NCI-H2107 (cell line): ENCODE results near the gene CTR9.

Source experiments
- DNase-seq: peaks from one replicate; lab custom pipeline; 2025; lab: John Stamatoyannopoulos, UW

CTR9 gene

DNA sequence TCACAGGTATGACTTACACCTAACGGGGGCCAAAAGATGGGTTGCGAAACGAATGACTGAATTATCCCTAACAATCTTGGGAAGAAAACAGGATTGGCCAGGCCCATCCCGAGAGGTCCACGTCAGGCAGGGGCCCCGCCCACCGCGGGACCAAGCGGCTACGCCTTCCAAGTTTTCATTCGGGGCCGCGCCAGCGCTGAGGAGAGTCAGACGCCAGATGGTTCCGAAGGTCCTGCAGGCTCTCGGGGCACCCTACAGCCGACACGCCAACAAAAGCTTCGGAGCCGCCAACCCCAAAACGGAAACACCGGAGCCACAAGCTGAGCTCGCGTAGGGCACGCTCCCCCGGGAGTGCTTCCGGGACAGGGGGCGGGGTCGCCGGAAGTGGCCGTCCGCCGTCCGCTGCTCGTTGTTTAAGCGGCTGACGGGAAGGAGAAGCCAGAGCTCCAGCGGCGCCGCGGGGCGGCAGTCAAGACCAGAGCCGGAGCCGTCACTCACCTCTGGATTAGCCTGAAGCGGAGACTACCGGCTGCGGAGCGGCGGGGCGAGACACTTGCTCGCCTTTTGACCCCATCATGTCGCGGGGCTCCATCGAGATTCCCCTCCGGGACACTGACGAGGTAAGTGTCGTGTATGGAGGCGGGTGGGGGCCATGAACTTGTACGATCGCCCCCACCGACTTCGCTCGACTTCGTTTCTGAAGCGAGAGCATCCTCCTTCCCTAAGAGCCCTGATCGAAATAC, at the start of gene CTR9:
CTR9 (plus strand) TSS at position 409 of the 743 bp plus-strand sequence; CDS start at position 576, 167 bp downstream.
- DNase-seq, result peak; percentile 71

- DNase-seq, result no peak
Observed at GRCh38 chr11:10701982-10702381, 49.1 kb upstream of the CTR9 start.

- no peak for DNase-seq
Observed at GRCh38 chr11:10708131-10708530, 42.9 kb upstream of the CTR9 start.

DNA sequence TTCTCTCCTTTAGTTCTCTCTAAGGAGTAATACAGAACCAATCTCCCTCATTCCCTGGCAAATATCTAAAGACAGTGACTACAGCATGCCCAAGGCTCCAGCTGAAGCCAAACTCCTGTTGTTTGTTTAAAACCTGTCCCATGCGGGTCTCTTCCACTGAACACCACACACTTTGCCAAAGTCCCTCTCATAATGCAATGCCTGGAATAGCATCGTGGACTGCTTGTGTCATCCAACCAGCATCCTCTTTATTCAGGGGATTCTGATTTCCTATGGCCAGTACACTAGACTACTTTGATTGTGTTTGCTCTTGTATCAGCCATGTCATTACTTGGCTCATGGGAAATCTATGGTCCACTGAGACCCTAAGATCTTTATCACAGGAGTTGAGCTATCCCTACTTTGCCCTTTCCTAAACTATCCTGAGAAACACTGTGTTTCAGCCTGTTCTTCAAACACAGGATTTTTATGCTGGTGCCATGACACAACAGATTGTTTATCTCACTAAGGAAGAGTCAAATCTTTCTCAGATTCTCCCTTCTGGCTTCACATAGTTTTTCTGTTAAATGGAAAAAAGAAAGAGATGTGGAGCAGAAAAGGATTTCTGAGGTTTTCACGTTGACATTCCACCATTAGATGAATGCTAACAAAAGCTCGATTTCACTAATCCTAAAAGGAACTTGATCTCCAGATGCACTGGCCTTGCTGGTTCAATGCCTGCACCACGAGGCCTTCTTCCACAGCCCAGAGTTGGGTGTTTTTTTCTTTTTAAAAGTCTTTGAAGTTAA, 41.6 kb upstream of the CTR9 start:
- DNase-seq, result no peak

GRCh38 chr11:10715571-10715970, 35.5 kb upstream of the CTR9 start:
- DNase-seq, result no peak

GRCh38 chr11:10716122-10716521, 34.9 kb upstream of the CTR9 start:
- DNase-seq, result no peak

GRCh38 chr11:10716543-10717259, 34.3 kb upstream of the CTR9 start:
- no peak for DNase-seq

DNA sequence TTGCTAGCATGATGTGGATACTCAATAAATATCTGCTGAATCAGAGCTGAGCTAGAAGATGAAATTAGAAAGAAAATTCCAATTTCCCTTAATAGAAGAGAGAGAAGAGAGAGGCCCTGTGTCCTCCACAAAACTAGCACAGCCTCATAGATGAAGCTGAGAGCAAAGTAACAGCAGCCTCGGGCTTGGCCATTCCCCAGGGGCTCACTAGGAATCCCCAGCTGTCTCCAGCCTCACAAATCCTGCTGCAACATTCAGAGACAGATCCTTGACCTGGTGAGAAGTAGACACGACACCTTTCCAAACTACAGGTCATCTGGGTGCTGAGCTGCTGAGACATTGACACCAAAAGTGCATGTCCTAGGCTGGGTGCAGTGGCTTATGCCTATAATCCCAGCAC, 31.4 kb upstream of the CTR9 start:
- DNase-seq, result no peak

GRCh38 chr11:10720881-10721376, 30.1 kb upstream of the CTR9 start:
- DNase-seq, result no peak

- no peak for DNase-seq
Observed at GRCh38 chr11:10722307-10722706, 28.7 kb upstream of the CTR9 start.

GRCh38 chr11:10725114-10725906, 25.7 kb upstream of the CTR9 start:
- DNase-seq, result no peak

GRCh38 chr11:10725907-10726253, 25.2 kb upstream of the CTR9 start:
- DNase-seq, result no peak

DNA sequence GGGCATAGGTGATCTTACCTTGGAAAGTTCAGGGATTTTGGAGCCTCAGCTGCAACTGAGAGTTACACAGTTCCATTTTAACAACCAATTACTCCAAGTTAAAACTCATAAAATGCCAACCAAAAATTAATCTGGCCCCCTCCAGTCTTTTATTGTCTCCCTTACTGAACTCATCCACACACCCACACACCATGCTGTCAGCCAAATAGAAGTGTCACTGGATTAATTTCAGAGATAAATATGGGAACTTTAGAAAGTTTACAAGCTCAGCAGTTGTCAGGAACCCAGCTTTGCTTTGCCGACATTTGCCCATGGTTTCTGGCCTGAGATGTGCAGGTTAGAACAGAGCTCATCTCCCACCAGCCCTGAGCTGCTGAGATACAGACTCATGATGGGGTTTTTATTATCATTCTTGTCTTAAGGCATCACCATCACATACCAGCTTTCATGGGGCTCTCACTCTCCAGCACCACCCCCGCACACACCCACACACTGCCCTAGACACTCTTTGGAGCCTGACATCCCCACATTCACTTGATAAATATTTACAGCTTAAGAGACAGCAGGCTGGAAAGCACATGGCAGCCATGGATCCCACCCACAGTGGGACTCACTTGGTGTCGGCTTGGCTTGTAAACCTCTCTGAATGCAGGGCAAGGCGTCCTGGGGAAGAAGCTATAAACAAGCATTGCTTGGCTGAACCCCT, 23.7 kb upstream of the CTR9 start:
- no peak for DNase-seq

DNA sequence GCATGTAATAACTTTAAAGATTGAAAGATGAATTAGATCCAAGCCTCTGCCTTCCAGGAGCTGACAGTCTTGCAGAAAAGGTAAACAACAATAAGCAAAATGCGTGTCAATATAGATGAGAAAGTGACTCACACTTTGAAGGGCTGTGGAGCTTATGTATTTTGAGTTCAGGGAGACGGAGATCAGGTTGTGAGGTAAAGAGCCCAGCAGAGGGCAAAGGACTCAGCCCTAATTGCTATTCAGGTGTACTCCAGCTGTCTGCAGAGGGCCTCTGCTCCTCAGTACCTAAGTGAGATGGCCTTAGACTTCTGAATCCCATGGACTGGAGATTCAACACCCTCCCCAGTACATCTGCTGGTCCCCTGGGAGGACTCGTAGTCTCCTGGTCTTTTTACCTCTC, 22.9 kb upstream of the CTR9 start:
- DNase-seq, result no peak

- DNase-seq, result no peak
Observed at GRCh38 chr11:10728789-10729472, 22.1 kb upstream of the CTR9 start.

GRCh38 chr11:10730151-10730550, 20.9 kb upstream of the CTR9 start:
- no peak for DNase-seq

DNA sequence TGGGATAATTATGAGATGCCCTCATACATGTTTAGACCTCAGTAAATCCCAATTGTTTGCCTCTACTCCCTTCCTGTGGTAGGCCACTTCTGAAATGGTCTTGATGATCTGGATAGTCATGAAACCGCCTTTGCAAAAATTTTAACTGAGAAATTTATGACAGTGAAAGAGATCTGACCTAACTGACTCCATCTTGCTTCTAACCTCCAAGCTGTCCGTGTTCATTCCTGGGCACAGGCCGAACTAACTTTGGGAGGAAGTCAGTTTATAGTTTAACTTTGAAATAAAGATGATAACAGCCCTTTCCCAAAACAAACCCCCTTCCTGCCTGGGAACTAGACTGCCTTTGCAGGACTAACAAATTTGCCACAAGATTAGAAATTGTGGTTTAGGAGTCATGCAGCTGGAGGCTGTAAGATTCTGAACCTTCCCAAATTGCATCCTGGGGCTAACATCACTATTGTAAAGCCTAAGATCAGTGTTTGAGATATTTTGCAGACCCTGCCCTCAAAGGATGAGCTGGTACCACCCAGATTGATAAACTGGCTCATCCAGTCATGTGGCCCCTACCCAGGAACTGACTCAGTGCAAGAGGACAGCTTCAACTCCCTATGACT, 19.9 kb upstream of the CTR9 start:
- no peak for DNase-seq

DNA sequence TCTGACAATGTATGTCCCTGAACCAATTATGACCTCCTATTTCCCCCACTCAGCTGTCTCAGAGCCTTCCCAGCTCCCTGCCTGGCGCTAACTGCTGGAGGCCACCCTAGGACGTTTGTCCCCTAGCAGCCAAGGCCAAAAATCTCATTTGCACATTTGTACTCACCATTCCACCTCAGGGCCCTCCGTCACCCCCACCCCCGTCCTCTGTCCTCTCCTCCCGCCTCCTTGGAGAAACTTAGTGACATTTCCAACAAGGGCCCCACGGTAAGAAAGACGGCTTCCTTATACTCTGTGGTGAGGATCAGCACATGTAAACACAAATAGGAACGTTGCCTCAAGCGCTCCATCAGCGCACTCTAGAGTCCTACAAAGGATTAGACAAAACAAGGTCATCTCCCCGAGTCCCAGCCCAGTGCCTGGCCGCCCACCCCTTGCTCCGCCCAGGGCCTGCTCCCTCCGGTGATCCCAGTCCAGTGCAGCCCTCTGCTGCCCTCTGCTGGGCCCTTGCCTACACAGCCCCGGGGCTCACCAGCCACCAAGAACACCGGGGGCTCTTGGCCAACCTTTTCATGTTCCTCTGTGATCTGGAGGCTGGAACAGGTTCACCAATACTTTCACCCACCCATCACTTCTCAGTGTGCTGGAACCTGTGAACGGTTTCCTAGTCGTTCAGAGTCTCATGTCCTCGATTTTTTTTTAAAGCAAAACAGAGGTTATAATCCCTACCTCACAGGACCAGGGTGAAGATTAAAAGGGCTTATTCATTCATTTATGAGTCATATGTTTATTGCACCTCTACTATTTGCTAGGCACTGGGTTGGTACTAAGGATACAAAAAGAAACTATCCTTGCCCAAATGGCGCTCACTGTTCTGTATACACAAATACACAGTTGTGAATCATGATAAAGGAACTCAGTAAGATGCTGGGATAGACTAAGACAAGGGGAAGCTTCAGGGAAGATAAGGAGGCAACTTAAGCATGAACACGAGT, 15.3 kb upstream of the CTR9 start:
- DNase-seq, result peak; percentile 73
